BE2C (cell line): ENCODE data around the gene PTPRR.

ENCODE experiments used
- DNase-seq: peaks from one replicate; pipeline ENCODE4 v3.0.0-alpha.2; 2020
- H3K27me3 ChIP-seq: fragments of 250-450 bp; sonication (Bioruptor Pico); 2 replicates; pipeline ENCODE4 v1.5.1; 2020; ENCODE audit warnings: mild to moderate bottlenecking
- H3K36me3 ChIP-seq: fragments of 250-450 bp; sonication (Bioruptor Pico); 2 replicates; pipeline ENCODE4 v1.5.1; 2020; ENCODE audit warnings: mild to moderate bottlenecking
- H3K4me1 ChIP-seq: fragments of 250-450 bp; sonication (Bioruptor Pico); 2 replicates; pipeline ENCODE4 v1.5.1; 2020
- H3K4me3 ChIP-seq: 2 replicates; pipeline ENCODE4 v1.5.1; 2011; ENCODE audit warnings: low read depth, low read length
- H3K9me3 ChIP-seq: fragments of 250-450 bp; sonication (Bioruptor Pico); 2 replicates; pipeline ENCODE4 v1.5.1; 2020
- CTCF ChIP-seq: IDR thresholded peaks from 2 replicates; pipeline ENCODE4 v1.5.1; 2012; ENCODE audit warnings: mild to moderate bottlenecking, low read depth, low read length

PTPRR gene

GRCh38 chr12:70962226-70962794 lies 41.8 kb upstream of the PTPRR start:
- Histone ChIP-seq H3K4me3 (no peak overlapping the region), H3K36me3 (no peaks in the 10 kb centered on the region), H3K4me1 (peaks cover 29% of the 10 kb centered on the region), H3K9me3 (no peaks in the 10 kb centered on the region), H3K27me3 (no peaks in the 10 kb centered on the region)
- DNase-seq: no peak
- no peak for TF ChIP-seq CTCF

GRCh38 chr12:70960484-70960883 lies 39.9 kb upstream of the PTPRR start:
- Histone ChIP-seq H3K4me3 (no peak overlapping the region), H3K9me3 (no peaks in the 10 kb centered on the region), H3K36me3 (no peaks in the 10 kb centered on the region), H3K27me3 (no peaks in the 10 kb centered on the region), H3K4me1 (peaks cover 29% of the 10 kb centered on the region)
- TF ChIP-seq CTCF: no peak
- no peak for DNase-seq

- H3K9me3 ChIP-seq: no peaks in the 10 kb centered on the region
- TF ChIP-seq CTCF: no peak
Observed at GRCh38 chr12:70955415-70955814, 34.9 kb upstream of the PTPRR start.

GRCh38 chr12:70950451-70950850 lies 29.9 kb upstream of the PTPRR start:
- DNase-seq: no peak
- no peak for TF ChIP-seq CTCF
- Histone ChIP-seq H3K27me3 (no peaks in the 10 kb centered on the region), H3K9me3 (no peaks in the 10 kb centered on the region), H3K4me1 (no peaks in the 10 kb centered on the region), H3K36me3 (no peaks in the 10 kb centered on the region), H3K4me3 (no peak overlapping the region)

More at GRCh38 chr12:70955415-70955814, 34.9 kb upstream of the PTPRR start:
- DNase-seq: no peak
- Histone ChIP-seq H3K4me1 (peaks cover 7% of the 10 kb centered on the region), H3K27me3 (no peaks in the 10 kb centered on the region), H3K4me3 (no peak overlapping the region), H3K36me3 (no peaks in the 10 kb centered on the region)

GRCh38 chr12:70948976-70949336 lies 28.4 kb upstream of the PTPRR start:
- DNase-seq: no peak
- no peak overlapping the region for H3K4me3 ChIP-seq
- TF ChIP-seq CTCF: peak; percentile 17; the same call in 1 of the 2 replicates
- H3K4me1 ChIP-seq: no peaks in the 10 kb centered on the region
- H3K36me3 ChIP-seq: no peaks in the 10 kb centered on the region
- H3K9me3 ChIP-seq: no peaks in the 10 kb centered on the region
- H3K27me3 ChIP-seq: no peaks in the 10 kb centered on the region

GRCh38 chr12:70948236-70948975 lies 27.9 kb upstream of the PTPRR start:
- no peak overlapping the region for H3K4me3 ChIP-seq
- no peak for TF ChIP-seq CTCF
- DNase-seq: no peak
- H3K36me3 ChIP-seq: no peaks in the 10 kb centered on the region
- H3K27me3 ChIP-seq: no peaks in the 10 kb centered on the region
- no peaks in the 10 kb centered on the region for H3K4me1 ChIP-seq
- H3K9me3 ChIP-seq: no peaks in the 10 kb centered on the region
